Testis (tissue), 2 donors: Measurements from ENCODE around the gene FBLN5.

Experiments
- CTCF ChIP-seq, 3 experiments: fragments of 450-650 bp in 2 of 3; fragments of 200-600 bp in 1 of 3; sonication (generic) in 1 of 3; IDR thresholded peaks; one replicate each; pipeline ENCODE4 v1.5.1; 2016 to 2019; ENCODE audit warnings: antibody characterized with exemption in 3 of 3, mild to moderate bottlenecking in 2 of 3, moderate library complexity in 1 of 3
- POLR2A ChIP-seq: fragments of 450-650 bp; IDR thresholded peaks from one replicate; pipeline ENCODE4 v1.6.1; 2017; ENCODE audit warnings: antibody characterized with exemption, mild to moderate bottlenecking, moderate library complexity

- TF ChIP-seq POLR2A: no peak
- TF ChIP-seq CTCF (IDR thresholded peaks at IDR 0.05): no peak
Measured at GRCh38 chr14:91901449-91902226, 45.9 kb downstream of the FBLN5 start.
